ENCODE results near the gene VPS36. TPM values are rescaled to one million over a fixed set of nuclear protein-coding genes. Genes with fewer than 3 reads are reported as not detected.

VPS36 gene
- total and polyA plus RNA-seq, 4 donors: 17.3 to 119 (median 30.1) TPM

DNA sequence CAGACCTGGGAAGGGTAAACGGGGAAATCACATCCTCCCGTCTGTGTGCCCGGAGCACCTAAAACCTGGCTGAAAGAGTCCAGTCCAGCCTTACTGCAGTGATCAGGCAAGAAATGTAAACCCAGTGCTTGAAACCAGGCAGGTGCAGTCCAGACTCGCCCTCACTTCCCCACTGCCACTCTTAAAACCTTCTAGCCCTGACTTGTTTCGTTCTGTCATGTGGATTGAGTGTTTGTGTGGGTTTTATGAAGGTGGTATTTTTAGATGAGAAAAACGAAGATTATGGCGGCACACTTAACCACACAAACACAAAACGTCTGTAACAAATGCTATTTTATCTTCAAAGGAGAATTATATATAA, 4.0 kb upstream of the VPS36 start:
- Histone ChIP-seq H3K27me3 (ENCODE audit: control insufficient read depth in 3 of 3, insufficient read depth in 3 of 3, low read length in 2 of 3) (no peaks in the 10 kb centered on the region), H3K4me3 (no peak overlapping the region), H3K9ac (ENCODE audit: insufficient read depth in 1 of 2, low read length in 2 of 2) (peak overlapping the region; percentile 51 to 67), H3K9me3 (ENCODE audit: control insufficient read depth in 4 of 4, insufficient read depth in 3 of 4, low read length in 3 of 4) (no peaks in the 10 kb centered on the region), H3K27ac (ENCODE audit: low read depth in 1 of 2, low read length in 1 of 2) (peak overlapping the region in 1 of 2 donors; percentile 74), H3K4me1 (ENCODE audit: control insufficient read depth in 5 of 5, insufficient read depth in 5 of 5, low read length in 5 of 5) (peaks cover 0 to 21% (median 1%) of the 10 kb centered on the region in 5 donors), H3K36me3 (ENCODE audit: control insufficient read depth in 4 of 4, insufficient read depth in 4 of 4, low read length in 4 of 4) (peaks cover 0 to 6% (median 0%) of the 10 kb centered on the region in 4 donors)
- WGBS, 2 donors: 7 to 11% methylated on average over 8 of the region's 8 CpGs
- ATAC-seq (ENCODE audit: insufficient read depth, low FRiP score) (no peak), DNase-seq (peak in 2 of 3 donors; percentile 38 to 53)
- TF ChIP-seq, protein P1, sequence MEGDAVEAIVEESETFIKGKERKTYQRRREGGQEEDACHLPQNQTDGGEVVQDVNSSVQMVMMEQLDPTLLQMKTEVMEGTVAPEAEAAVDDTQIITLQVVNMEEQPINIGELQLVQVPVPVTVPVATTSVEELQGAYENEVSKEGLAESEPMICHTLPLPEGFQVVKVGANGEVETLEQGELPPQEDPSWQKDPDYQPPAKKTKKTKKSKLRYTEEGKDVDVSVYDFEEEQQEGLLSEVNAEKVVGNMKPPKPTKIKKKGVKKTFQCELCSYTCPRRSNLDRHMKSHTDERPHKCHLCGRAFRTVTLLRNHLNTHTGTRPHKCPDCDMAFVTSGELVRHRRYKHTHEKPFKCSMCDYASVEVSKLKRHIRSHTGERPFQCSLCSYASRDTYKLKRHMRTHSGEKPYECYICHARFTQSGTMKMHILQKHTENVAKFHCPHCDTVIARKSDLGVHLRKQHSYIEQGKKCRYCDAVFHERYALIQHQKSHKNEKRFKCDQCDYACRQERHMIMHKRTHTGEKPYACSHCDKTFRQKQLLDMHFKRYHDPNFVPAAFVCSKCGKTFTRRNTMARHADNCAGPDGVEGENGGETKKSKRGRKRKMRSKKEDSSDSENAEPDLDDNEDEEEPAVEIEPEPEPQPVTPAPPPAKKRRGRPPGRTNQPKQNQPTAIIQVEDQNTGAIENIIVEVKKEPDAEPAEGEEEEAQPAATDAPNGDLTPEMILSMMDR (IDR thresholded peaks at IDR 0.05; ENCODE audit: control extremely low read depth, extremely low read depth): no peak

DNA sequence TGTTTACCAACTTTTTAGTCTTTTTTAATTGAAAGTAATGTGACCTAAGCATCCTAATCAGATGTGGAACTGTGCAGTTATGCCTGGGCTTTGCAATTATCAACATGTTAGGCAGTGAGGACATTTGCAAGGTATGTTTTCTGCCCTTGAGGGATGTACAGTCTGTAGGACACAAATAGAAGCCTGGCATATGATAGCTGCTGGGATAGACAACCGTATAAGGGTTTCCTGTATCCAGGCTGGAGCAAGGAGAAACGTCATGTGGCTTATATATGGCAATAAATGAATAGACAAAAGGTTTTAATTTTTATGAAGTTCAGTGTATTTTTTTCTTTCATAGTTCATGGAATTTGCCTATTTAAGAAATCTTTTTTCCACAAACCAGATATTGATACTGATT, 2.0 kb upstream of the VPS36 start:
- no peak for DNase-seq
- Histone ChIP-seq H3K4me3 (no peak overlapping the region), H3K27me3 (ENCODE audit: control insufficient read depth in 3 of 3, insufficient read depth in 3 of 3, low read length in 2 of 3) (no peaks in the 10 kb centered on the region), H3K9ac (ENCODE audit: insufficient read depth in 1 of 2, low read length in 2 of 2) (no peak overlapping the region), H3K36me3 (ENCODE audit: control insufficient read depth in 4 of 4, insufficient read depth in 4 of 4, low read length in 4 of 4) (peaks cover 0 to 6% (median 0%) of the 10 kb centered on the region in 4 donors), H3K4me1 (ENCODE audit: control insufficient read depth in 5 of 5, insufficient read depth in 5 of 5, low read length in 5 of 5) (peaks cover 4 to 35% (median 12%) of the 10 kb centered on the region in 5 donors), H3K27ac (ENCODE audit: low read depth in 1 of 2, low read length in 1 of 2) (no peak overlapping the region), H3K9me3 (ENCODE audit: control insufficient read depth in 4 of 4, insufficient read depth in 3 of 4, low read length in 3 of 4) (no peaks in the 10 kb centered on the region)
- ATAC-seq (ENCODE audit: insufficient read depth, low FRiP score): no peak
- 58 to 76% methylated on average over 2 of the region's 2 CpGs for WGBS, 2 donors
- TF ChIP-seq, protein P1 (IDR thresholded peaks at IDR 0.05; ENCODE audit: control extremely low read depth, extremely low read depth): no peak

DNA sequence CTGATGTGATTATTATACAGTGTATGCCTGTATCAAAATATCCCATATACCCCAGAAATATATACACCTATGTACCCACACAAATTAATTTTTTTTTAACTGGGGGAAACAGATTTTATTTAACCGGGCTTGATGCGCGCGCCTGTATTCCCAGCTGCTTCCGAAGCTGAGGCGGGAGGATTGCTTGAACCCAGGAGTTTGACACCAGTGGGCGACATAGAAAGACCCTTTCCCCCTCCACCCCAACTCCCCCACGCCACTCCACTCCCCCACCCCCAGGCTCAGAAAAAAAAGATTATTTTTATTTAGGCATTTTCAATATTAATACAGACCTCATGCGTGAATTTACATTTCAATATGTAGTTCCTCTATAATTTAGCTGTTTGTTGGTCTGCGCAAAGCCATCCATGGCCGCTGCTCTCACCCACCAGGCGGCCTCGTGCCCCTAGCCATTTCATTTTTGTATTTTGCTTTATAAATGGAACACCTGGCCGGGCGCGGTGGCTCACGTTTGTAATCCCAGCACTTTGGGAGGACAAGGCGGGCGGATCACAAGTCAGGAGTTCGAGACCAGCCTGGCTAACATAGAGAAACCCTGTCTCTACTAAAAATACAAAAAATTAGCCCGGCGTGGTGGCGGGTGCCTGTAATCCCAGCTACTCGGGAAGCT, 836 bp upstream of the VPS36 start:
- no peak for DNase-seq
- peak overlapping the region in 1 of 2 donors; percentile 67 for H3K9ac ChIP-seq (ENCODE audit: insufficient read depth in 1 of 2, low read length in 2 of 2)

More for the DNA sequence above, 836 bp upstream of the VPS36 start:
- Histone ChIP-seq H3K4me1 (ENCODE audit: control insufficient read depth in 5 of 5, insufficient read depth in 5 of 5, low read length in 5 of 5) (peaks cover 4 to 28% (median 9%) of the 10 kb centered on the region in 5 donors), H3K4me3 (no peak overlapping the region), H3K27ac (ENCODE audit: low read depth in 1 of 2, low read length in 1 of 2) (no peak overlapping the region), H3K36me3 (ENCODE audit: control insufficient read depth in 4 of 4, insufficient read depth in 4 of 4, low read length in 4 of 4) (peaks cover 0 to 2% (median 0%) of the 10 kb centered on the region in 4 donors), H3K9me3 (ENCODE audit: control insufficient read depth in 4 of 4, insufficient read depth in 3 of 4, low read length in 3 of 4) (no peaks in the 10 kb centered on the region), H3K27me3 (ENCODE audit: control insufficient read depth in 3 of 3, insufficient read depth in 3 of 3, low read length in 2 of 3) (no peaks in the 10 kb centered on the region)
- 90 to 94% methylated on average over 24 of the region's 24 CpGs for WGBS, 2 donors
- TF ChIP-seq, protein P1 (IDR thresholded peaks at IDR 0.05; ENCODE audit: control extremely low read depth, extremely low read depth): no peak
- ATAC-seq (ENCODE audit: insufficient read depth, low FRiP score): no peak

Measured in lung (tissue), 12 donors.